PC-9 (cell line): ENCODE measurements around the gene CPE.

Source experiments
- CTCF ChIP-seq: fragments of 200-600 bp; sonication (generic); conservative IDR thresholded peaks from 2 replicates; pipeline ENCODE4 v1.6.1; 2017; ENCODE audit warnings: mixed run types, antibody characterized with exemption, mild to moderate bottlenecking, moderate library complexity
- EZH2 ChIP-seq: fragments of 200-600 bp; sonication (generic); IDR thresholded peaks from 2 replicates; pipeline ENCODE4 v1.8.0; 2017; ENCODE audit warnings: antibody characterized with exemption, low read depth

GRCh38 chr4:165330071-165330470, 48.7 kb upstream of the CPE start:
- TF ChIP-seq CTCF (no peak), EZH2 (no peak)
